K562 (cell line): ENCODE results near the gene RAI1. TPM values are rescaled to one million over a fixed set of nuclear protein-coding genes. Genes with fewer than 3 reads are reported as not detected.

Source experiments
- AFF4 ChIP-seq: sonication (generic); formaldehyde crosslinking; IDR thresholded peaks from 2 replicates; pipeline ENCODE4 v1.8.0; 2023; ENCODE audit warnings: mild to moderate bottlenecking, missing genetic modification reagents
- CBFA2T3 ChIP-seq: fragments of 450-650 bp; IDR thresholded peaks from 2 replicates; pipeline ENCODE4 v1.6.1; 2017
- DLX4 ChIP-seq: fragments of 250-450 bp; sonication (Bioruptor Pico); IDR thresholded peaks from 2 replicates; pipeline ENCODE4 v1.6.1; 2021; ENCODE audit warnings: mild to moderate bottlenecking
- PKNOX1 ChIP-seq: fragments of 450-650 bp; IDR thresholded peaks from 2 replicates; pipeline ENCODE4 v1.6.1; 2016
- U2AF2 ChIP-seq: fragments of 200-400 bp; formaldehyde crosslinking; optimal IDR thresholded peaks from 2 replicates; pipeline ENCODE3; 2017; ENCODE audit warnings: low read depth, mild to moderate bottlenecking, low read length
- ZC3H11A ChIP-seq: IDR thresholded peaks from 2 replicates; pipeline ENCODE4 v1.6.1; 2012; ENCODE audit warnings: low read depth, low read length, improper control_type of control experiment
- ZC3H4 ChIP-seq: sonication (generic); formaldehyde crosslinking; IDR thresholded peaks from 2 replicates; pipeline ENCODE4 v1.9.0; 2021; ENCODE audit warnings: missing genetic modification reagents, borderline replicate concordance
- ZNF239 ChIP-seq: fragments of 250-450 bp; sonication (Bioruptor Pico); IDR thresholded peaks from 2 replicates; pipeline ENCODE4 v1.4.0; 2020; ENCODE audit warnings: mild to moderate bottlenecking
- ZNF384 ChIP-seq: IDR thresholded peaks from 2 replicates; pipeline ENCODE4 v1.6.1; 2012; ENCODE audit warnings: low read depth, low read length, improper control_type of control experiment
- ZNF583 ChIP-seq: fragments of 250-450 bp; sonication (Bioruptor Pico); IDR thresholded peaks from 2 replicates; pipeline ENCODE4 v1.4.0; 2020
- ZNF766 ChIP-seq: fragments of 200-800 bp; sonication (Bioruptor generic); conservative IDR thresholded peaks from 2 replicates; pipeline ENCODE4 v1.6.1; 2016; ENCODE audit warnings: missing genetic modification characterization, missing compliant biosample characterization
- polyA plus RNA-seq, 8 experiments: library from polyadenylated mRNA; depleted of rRNA in 4 of 8; stranded (reverse) in 5 of 8; unstranded in 3 of 8; fragments of >200 nt; fragmentation: Nextera tagmentation in 2 of 8; fragmentation: Illumina TruSeq in 1 of 8; extraction: Ambion mirVana in 2 of 8; extraction: Trizol in 1 of 8; gene quantifications; 2 replicates each; pipeline versions ENCODE4 v1.2.1 to v1.2.3, GENCODE V29; 2011 to 2014; ENCODE audit warnings: inconsistent platforms in 1 of 8, missing spikeins in 1 of 8
- total RNA-seq, 7 experiments: library from RNA; depleted of rRNA in 6 of 7; stranded (reverse); fragments of >200 nt in 6 of 7; fragmentation: Illumina TruSeq in 2 of 7; extraction: Trizol in 2 of 7; gene quantifications; 2 replicates each; pipeline versions ENCODE4 v1.2.1 to v1.2.3, GENCODE V29; 2011 to 2021; ENCODE audit warnings: low replicate concordance in 1 of 7
- TF ChIP-seq, protein P1 (sequence below): IDR thresholded peaks from 2 replicates; pipeline ENCODE4 v1.6.1; 2011; ENCODE audit not compliant: insufficient read length; ENCODE audit errors: extremely low read depth

RAI1 gene
- total and polyA plus RNA-seq, 9 of the 15 experiments (the other 6 are each of a cell fraction or from before 2014, with no cell fraction given) = 0.68 to 19.9 (median 5.5) TPM

GRCh38 chr17:17822189-17822588, 140.9 kb downstream of the RAI1 start (continued):
- TF ChIP-seq AFF4 (CRISPR knock-in tag) = no peak
- no peak for TF ChIP-seq ZNF384
- no peak for TF ChIP-seq DLX4 (CRISPR knock-in tag)
- no peak for TF ChIP-seq PKNOX1
- TF ChIP-seq ZC3H4 = no peak
- TF ChIP-seq ZNF766 (CRISPR knock-in tag) = no peak
- no peak for TF ChIP-seq ZNF239
- no peak for TF ChIP-seq U2AF2
- no peak for TF ChIP-seq CBFA2T3
- no peak for TF ChIP-seq ZNF583 (CRISPR knock-in tag)
- TF ChIP-seq ZC3H11A = no peak
- TF ChIP-seq, protein P1, sequence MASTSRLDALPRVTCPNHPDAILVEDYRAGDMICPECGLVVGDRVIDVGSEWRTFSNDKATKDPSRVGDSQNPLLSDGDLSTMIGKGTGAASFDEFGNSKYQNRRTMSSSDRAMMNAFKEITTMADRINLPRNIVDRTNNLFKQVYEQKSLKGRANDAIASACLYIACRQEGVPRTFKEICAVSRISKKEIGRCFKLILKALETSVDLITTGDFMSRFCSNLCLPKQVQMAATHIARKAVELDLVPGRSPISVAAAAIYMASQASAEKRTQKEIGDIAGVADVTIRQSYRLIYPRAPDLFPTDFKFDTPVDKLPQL = no peak
